SKM-1 treated with dmso at 0.1 percent for 144 hours (cell line): ENCODE results near the gene PRKAG1.

Experiments
- DNase-seq: peaks from one replicate; lab custom pipeline; 2025; ENCODE audit not compliant: unreplicated experiment; lab: John Stamatoyannopoulos, UW

Gene PRKAG1

DNA sequence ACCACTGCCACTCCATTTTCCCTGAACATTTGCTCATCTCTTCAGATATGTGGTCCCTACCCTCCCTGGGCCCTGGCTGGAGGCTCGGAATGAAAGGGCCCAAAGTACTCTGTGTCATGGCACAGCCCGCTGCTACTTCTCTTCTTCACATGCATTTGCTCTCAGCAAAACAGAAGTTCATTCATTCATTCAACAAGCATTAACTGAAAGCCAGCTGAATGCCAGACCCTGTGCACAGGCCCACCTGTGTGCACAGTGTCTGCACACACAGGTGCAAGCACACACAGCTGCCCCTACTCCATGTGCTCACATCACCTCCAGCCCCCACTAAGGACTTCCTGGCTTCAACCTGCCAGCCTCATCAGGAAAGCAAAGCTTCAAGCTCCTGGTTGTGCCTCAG is 32.7 kb downstream of the PRKAG1 start:
- DNase-seq: no peak

- no peak for DNase-seq
Measured at GRCh38 chr12:48985475-48985897, 33.1 kb downstream of the PRKAG1 start.

- DNase-seq: no peak
Measured at GRCh38 chr12:48982397-48983080, 36.0 kb downstream of the PRKAG1 start.

GRCh38 chr12:48981757-48982157 is 36.8 kb downstream of the PRKAG1 start:
- no peak for DNase-seq

GRCh38 chr12:48980953-48981756 is 37.4 kb downstream of the PRKAG1 start:
- no peak for DNase-seq

- DNase-seq: no peak
Measured at GRCh38 chr12:48980389-48980952, 38.1 kb downstream of the PRKAG1 start.

DNA sequence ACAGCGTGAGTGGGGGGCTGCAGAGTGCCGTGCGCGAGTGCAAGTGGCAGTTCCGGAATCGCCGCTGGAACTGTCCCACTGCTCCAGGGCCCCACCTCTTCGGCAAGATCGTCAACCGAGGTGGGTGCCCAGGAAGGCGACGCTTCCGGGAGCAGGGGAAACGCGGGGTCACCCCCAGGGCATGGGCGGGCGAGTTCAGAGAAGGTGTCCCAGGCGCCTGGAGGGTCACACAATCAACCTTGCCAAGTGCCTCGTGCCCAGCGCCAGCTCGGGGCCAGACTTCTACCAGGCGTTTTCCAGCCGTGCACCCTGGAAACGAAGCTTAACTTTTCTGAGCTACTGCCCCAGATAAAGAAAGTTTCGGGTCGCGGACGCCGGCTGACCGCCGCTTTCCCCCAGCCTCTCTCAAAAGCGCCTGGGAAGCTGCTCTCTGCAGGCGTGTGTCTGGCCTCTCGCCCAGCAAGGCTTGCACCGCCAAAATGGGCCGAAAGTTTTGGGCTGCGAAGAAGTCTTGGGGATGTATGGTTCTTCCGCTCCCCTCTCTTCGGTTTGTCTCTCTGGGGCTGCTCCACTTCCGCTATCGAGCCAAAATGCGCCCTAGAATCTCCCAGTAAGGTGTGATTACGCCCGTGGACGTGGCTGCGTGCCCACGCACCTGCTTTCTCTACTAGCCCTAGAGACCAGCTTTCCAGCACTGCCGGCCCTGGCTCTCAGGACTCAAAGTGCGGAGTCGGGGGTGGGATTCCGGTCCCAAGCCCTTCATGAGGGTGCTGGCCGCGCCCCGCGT is 38.8 kb downstream of the PRKAG1 start:
- no peak for DNase-seq

GRCh38 chr12:48978741-48979601 is 39.6 kb downstream of the PRKAG1 start:
- DNase-seq: no peak

DNA sequence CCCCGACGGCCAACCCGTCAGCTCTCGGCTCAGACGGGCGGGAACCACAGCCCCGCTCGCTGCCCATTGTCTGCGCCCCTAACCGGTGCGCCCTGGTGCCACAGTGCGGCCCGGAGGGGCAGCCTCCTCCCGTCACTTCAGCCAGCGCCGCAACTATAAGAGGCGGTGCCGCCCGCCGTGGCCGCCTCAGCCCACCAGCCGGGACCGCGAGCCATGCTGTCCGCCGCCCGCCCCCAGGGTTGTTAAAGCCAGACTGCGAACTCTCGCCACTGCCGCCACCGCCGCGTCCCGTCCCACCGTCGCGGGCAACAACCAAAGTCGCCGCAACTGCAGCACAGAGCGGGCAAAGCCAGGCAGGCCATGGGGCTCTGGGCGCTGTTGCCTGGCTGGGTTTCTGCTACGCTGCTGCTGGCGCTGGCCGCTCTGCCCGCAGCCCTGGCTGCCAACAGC is 40.3 kb downstream of the PRKAG1 start, which contains the start of gene WNT1:
TSS of gene WNT1 (plus strand) at position 32 of the 450 bp plus-strand sequence. CDS start at position 361, 329 bp downstream.
- no peak for DNase-seq

DNA sequence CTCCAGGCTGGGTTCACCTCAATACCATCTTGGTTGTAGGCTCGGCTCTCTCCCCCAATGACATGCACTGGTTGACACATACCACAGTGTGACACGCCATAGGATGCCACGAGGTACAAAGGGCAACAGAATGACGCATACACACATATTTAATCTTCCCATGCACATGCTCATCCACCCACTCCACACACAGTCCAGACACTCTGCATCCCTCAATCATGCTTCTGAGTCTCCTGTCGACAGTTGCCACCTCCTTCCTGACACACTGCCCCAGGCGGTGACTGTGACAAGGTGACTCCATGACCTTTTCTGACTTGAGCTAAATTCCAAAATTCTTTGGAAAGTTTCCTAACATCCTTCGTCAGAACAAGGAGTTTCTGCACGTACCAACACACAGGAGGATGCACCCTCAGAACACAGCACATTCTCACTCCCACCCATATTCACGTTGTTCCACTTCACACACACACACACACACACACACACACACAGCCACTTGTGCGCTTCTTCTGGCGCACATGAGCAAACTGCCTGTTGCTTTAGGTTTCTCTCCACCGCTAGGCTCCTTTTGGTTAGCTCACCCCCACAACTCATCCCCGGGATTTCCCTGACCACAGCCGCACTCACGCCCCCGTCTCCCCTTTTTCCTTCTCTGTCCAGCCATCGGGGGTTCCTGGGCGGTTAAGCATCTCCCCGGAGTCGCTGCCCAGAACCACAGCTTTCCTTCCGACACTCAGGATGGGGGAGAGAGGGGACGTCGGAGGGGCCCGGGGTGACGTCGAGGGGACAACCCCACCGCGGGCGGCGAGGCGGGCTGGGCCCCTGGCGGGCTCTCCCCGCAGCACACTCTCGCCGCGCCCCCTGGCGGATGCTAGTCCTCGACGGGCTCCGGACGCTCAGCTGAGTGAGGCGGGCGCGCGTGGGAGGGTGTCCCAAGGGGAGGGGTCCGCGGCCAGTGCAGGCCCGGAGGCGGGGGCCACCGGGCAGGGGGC is 41.0 kb downstream of the PRKAG1 start:
- no peak for DNase-seq

DNA sequence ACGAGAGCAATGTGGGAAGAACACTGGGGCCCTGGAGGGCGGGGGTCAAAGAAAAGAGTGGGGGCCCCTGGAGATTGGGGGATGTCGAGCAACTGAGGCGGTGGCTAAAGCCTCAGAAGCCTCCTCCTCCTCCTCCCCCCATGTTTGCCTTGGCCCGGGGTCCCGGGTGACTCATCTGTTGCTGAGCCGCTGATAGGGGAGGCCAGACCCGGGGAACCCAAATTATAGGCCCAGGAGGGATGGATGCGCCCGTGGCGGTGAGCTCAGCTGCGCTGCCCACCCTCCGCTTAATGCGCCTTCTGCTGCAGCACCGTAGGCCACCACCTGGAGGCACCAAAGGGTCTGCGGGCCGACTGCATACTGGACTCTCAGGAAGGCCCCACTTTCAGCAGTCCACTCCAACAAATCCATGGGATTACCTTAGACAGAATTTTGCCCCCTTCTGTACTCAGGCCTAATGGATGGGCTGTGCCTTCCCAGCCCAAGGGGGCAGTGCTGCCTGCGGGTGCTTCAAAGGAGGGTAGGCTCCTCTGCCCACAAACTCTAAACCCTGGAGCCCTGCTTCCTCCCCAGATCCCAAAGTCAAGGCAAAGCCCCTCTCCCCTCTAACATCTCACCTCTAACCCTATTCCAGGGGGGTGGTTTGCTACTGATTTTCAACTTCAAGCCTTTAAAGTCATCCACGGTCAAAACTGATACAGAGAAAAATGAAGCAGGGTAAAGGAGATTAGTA is 44.5 kb downstream of the PRKAG1 start:
- DNase-seq: no peak

GRCh38 chr12:48973531-48973930 is 45.0 kb downstream of the PRKAG1 start:
- no peak for DNase-seq

- DNase-seq: no peak
Measured at GRCh38 chr12:48972952-48973483, 45.6 kb downstream of the PRKAG1 start.

- DNase-seq: peak; percentile 21
Measured at GRCh38 chr12:48972213-48972951, 46.2 kb downstream of the PRKAG1 start.

DNA sequence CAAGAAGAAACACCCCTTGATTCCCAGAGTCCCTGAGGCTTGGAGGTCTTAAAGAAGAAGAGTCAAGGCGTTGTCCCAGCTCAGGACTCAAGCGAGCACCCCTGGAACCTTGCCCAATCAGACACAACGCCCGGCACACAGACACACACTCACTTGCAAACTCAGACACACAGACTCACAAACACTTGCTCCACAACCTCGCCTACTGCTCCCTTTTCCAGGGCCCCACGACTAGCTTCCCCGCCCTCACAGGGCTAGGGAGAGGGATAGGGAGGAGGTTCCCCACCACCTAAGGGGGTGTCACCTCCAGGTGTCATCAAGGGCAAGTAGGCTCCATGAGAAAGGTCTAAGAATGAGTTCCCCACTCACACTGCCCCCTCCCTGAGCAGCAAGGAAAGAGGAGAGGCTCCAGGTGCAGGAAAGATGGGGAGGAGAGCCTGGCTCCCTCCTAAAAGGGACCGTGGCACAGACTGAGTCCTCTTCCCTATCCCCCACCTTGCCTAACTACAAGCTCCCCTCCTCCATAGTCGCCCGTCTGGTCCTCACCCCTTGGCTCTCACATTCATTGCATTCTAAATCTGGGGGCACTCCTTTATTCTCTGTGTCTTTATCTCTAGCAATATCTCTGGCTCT is 47.8 kb downstream of the PRKAG1 start:
- no peak for DNase-seq

DNA sequence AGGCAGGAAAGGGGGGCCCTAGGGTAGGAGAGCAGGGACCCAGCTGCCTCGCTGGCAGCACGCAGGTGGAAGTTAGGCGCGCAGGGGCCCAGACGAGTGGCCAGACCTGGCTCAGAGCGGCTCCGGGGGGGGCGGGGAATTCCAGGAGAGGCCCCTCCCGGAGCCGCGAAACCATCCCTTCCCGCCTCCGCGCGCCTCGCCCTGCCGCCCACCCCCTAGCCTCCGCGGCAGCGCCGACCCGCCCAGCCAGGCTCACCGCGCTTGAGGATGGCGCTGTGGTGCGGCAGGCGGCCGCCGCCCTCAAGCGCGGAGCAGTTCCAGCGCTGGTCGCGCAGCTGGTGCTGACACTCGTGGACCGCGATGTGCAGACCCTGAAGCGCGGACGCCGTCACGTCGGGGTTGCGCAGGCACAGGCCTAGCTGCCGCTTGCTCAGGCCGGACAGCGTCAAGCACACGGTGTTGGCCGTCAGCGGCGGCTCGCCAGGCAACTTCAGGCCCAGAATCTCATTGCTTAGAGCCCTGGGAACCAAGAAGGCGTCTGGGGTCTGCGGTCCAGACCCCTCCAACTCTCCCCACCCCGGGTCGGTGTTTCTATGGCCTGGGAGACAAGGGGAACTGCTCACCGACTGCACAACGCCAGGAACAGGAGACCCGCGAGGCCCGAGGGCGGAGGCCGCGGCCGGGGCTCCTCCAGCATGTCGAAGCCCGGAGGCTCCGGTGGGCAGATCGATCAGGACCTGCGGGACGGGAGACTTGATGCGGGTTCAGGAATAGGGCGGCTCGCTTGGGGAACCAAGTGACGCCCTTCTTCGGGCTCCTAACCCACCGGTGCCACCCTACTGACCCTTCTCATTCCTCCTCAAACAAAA is 48.5 kb downstream of the PRKAG1 start:
- DNase-seq: no peak
